Sigmoid colon (tissue), 7 donors: Measurements from ENCODE around the gene DES. TPM values are rescaled to one million over a fixed set of nuclear protein-coding genes. Genes with fewer than 3 reads are reported as not detected.

ENCODE experiments used
- DNase-seq: peaks from one replicate; pipeline ENCODE4 v3.0.0-alpha.2; 2019
- H3K27ac ChIP-seq, 4 donors: fragments of 200-600 bp; sonication (generic); one replicate each; pipeline ENCODE4 v1.5.1; 2016 to 2019; ENCODE audit warnings: mild to moderate bottlenecking in 1 of 4
- H3K27me3 ChIP-seq, 3 donors: fragments of 200-600 bp; sonication (generic); one replicate each; pipeline ENCODE4 v1.5.1; 2019; ENCODE audit warnings: mild to moderate bottlenecking in 1 of 3
- H3K36me3 ChIP-seq, 4 donors: fragments of 200-600 bp; sonication (generic); one replicate each; pipeline ENCODE4 v1.5.1; 2016 to 2019
- H3K4me1 ChIP-seq, 4 donors: fragments of 200-600 bp; sonication (generic); one replicate each; pipeline ENCODE4 v1.5.1; 2017 to 2019
- H3K4me3 ChIP-seq, 4 donors: fragments of 200-600 bp; sonication (generic); one replicate each; pipeline ENCODE4 v1.5.1; 2017 to 2019; ENCODE audit warnings: mild to moderate bottlenecking in 2 of 4, moderate library complexity in 1 of 4
- H3K9me3 ChIP-seq, 4 donors: fragments of 200-600 bp in 3 of 4; sonication (generic) in 3 of 4; one replicate each; pipeline versions ENCODE4 v1.5.1 to v1.6.1; 2013 to 2019
- CTCF ChIP-seq, 4 experiments: fragments of 450-650 bp in 3 of 4; fragments of 200-600 bp in 1 of 4; IDR thresholded peaks; one replicate each; pipeline ENCODE4 v1.5.1; 2016 to 2019; ENCODE audit warnings: antibody characterized with exemption in 4 of 4, mild to moderate bottlenecking in 3 of 4, moderate library complexity in 2 of 4
- EP300 ChIP-seq, 4 donors: sonication (generic); formaldehyde crosslinking; IDR thresholded peaks; one replicate each; pipeline ENCODE4 v1.6.1; 2017; ENCODE audit warnings: antibody characterized with exemption in 4 of 4
- POLR2A ChIP-seq, 2 donors: fragments of 450-650 bp; IDR thresholded peaks; one replicate each; pipeline ENCODE4 v1.6.1; 2016; ENCODE audit warnings: antibody characterized with exemption in 2 of 2, mild to moderate bottlenecking in 2 of 2, moderate library complexity in 2 of 2
- POLR2AphosphoS5 ChIP-seq, 4 donors: sonication (generic); formaldehyde crosslinking; IDR thresholded peaks; one replicate each; pipeline ENCODE4 v1.6.1; 2017; ENCODE audit warnings: antibody characterized with exemption in 4 of 4
- WGBS, 2 donors: extraction: QIAGEN DNeasy Blood & Tissue Kit; methylation state at CpG; one replicate each; pipeline ENCODE4 v1.1.7; 2013; 5-methylcytosine and 5-hydroxymethylcytosine counted together
- intact Hi-C: fragments of 100-400 bp; cut with DNase I; formaldehyde crosslinking; loops from one replicate; pipeline ENCODE4 v1.15.1; 2023
- polyA plus RNA-seq, 3 donors: library from polyadenylated mRNA; stranded (reverse); fragments of 200-250 nt; gene quantifications; one replicate each; pipeline ENCODE4 v1.2.3, GENCODE V29; 2013
- total RNA-seq, 4 donors: library from RNA; depleted of rRNA; stranded (reverse); fragments of >200 nt; gene quantifications; one replicate each; pipeline ENCODE4 v1.1.0, GENCODE V29; 2016
- donor health status: healthy with polysubstance abuse.
- donor health status: Bipolar disorder and iron deficiency.
- donor health status: healthy.

DES gene
- total and polyA plus RNA-seq, 7 donors = 35.1 to 30,562 (median 7,366) TPM

- H3K27ac ChIP-seq = no peak overlapping the region
- no peaks in the 10 kb centered on the region for H3K36me3 ChIP-seq
- no peaks in the 10 kb centered on the region for H3K27me3 ChIP-seq
- no peak overlapping the region for H3K4me3 ChIP-seq
- no peaks in the 10 kb centered on the region for H3K9me3 ChIP-seq
- DNase-seq = no peak
- TF ChIP-seq CTCF (IDR thresholded peaks at IDR 0.05) = no peak
- H3K4me1 ChIP-seq = peaks cover 0 to 8% (median 0%) of the 10 kb centered on the region in 4 donors
- WGBS, 2 donors = 36 to 74% methylated on average over 6 of the region's 6 CpGs
- intact Hi-C loops = no loop called here
These were observed 21.2 kb upstream of the DES start for GRCh38 chr2:219396863-219397457.

GRCh38 chr2:219398721-219399363 lies 19.3 kb upstream of the DES start:
- no peaks in the 10 kb centered on the region for H3K9me3 ChIP-seq
- H3K27ac ChIP-seq = peak overlapping the region in 3 of 4 donors; percentile 34 to 54 (median 54)
- H3K4me3 ChIP-seq = no peak overlapping the region
- H3K36me3 ChIP-seq = no peaks in the 10 kb centered on the region
- intact Hi-C loops = no loop called here
- peaks cover 0 to 22% (median 5%) of the 10 kb centered on the region in 4 donors for H3K4me1 ChIP-seq
- WGBS, 2 donors = 8 to 51% methylated on average over 5 of the region's 5 CpGs
- H3K27me3 ChIP-seq = no peaks in the 10 kb centered on the region
- DNase-seq = no peak
- TF ChIP-seq POLR2A (IDR thresholded peaks at IDR 0.05) (no peak), POLR2AphosphoS5 (IDR thresholded peaks at IDR 0.05) (no peak), EP300 (IDR thresholded peaks at IDR 0.05) (no peak), CTCF (IDR thresholded peaks at IDR 0.05) (no peak)

- H3K27ac ChIP-seq = no peak overlapping the region
- WGBS, 2 donors = 63 to 75% methylated on average over 14 of the region's 14 CpGs
These were observed 18.3 kb upstream of the DES start for GRCh38 chr2:219399716-219400478.

GRCh38 chr2:219400562-219400961 lies 17.6 kb upstream of the DES start:
- H3K36me3 ChIP-seq = no peaks in the 10 kb centered on the region
- no peak overlapping the region for H3K4me3 ChIP-seq
- intact Hi-C loops = no loop called here
- DNase-seq = no peak
- H3K4me1 ChIP-seq = peaks cover 0 to 39% (median 18%) of the 10 kb centered on the region in 4 donors
- TF ChIP-seq POLR2A (IDR thresholded peaks at IDR 0.05) (no peak), POLR2AphosphoS5 (IDR thresholded peaks at IDR 0.05) (no peak), CTCF (IDR thresholded peaks at IDR 0.05) (no peak), EP300 (IDR thresholded peaks at IDR 0.05) (no peak)
- no peaks in the 10 kb centered on the region for H3K27me3 ChIP-seq
- H3K9me3 ChIP-seq = no peaks in the 10 kb centered on the region
- WGBS, 2 donors = 51 to 72% methylated on average over 6 of the region's 6 CpGs
- no peak overlapping the region for H3K27ac ChIP-seq

More at GRCh38 chr2:219399716-219400478, 18.3 kb upstream of the DES start:
- intact Hi-C loops = no loop called here
- H3K9me3 ChIP-seq = no peaks in the 10 kb centered on the region
- DNase-seq = no peak
- no peaks in the 10 kb centered on the region for H3K27me3 ChIP-seq
- TF ChIP-seq CTCF (IDR thresholded peaks at IDR 0.05) = no peak
- H3K4me3 ChIP-seq = no peak overlapping the region
- peaks cover 0 to 32% (median 14%) of the 10 kb centered on the region in 4 donors for H3K4me1 ChIP-seq
- H3K36me3 ChIP-seq = no peaks in the 10 kb centered on the region
